GM21515 (cell line): Measurements from ENCODE around the gene RAB3B.
"Not testable (repeated sequence)": the region's sequence is repeated elsewhere in the genome, so short reads cannot be mapped to it uniquely, and the experiment has no call there.

Experiments
- ATAC-seq: cut with Tn5 transposase; IDR thresholded peaks from one replicate; pipeline ENCODE4 v1.9.1; 2021; ENCODE audit not compliant: unreplicated experiment

The RAB3B gene

GRCh38 chr1:51989582-51990477 is 670 bp downstream of the RAB3B start:
- ATAC-seq: no peak

GRCh38 chr1:51988254-51988653 is 2.2 kb downstream of the RAB3B start:
- ATAC-seq: no peak

- ATAC-seq: no peak
Measured at GRCh38 chr1:51986718-51987117, 3.8 kb downstream of the RAB3B start.

DNA sequence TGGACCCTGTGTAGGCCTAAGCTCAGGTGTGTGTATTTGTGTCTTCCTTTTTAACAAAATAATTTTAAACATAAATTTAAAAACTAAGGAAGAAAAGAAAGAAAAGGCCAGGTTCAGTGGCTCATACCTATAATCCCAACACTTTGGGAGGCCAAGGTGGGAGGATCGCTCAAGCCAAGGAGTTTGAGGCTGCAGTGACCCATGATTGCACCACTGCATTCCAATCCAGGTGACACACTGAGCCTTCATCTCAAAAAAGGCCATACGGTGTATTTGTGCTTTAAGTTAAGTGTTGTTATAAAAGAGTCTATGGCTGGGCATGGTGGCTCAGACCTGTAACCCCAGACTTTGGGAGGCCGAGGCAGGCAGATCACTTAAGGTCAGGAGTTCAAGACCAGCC is 8.3 kb downstream of the RAB3B start:
- ATAC-seq: no peak

GRCh38 chr1:51981555-51981954 is 8.9 kb downstream of the RAB3B start:
- no peak for ATAC-seq

DNA sequence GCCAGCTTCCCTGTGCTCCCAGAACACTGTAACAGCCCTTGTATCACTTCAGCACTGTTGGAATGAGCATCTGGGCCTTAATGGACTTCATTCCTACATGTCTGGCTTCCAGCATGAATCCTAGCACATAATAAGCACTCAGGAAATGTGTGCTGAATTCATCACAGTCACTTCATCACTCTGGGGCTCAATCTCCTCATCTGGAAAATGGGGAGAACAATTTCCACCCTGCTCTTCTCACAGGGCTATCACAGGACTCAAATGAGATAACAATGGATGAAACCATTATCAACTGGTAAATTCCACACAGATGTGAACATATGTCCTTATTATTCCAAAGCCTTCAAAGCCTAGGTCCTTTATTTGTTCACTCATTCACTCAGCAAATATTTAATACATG is 12.4 kb downstream of the RAB3B start:
- ATAC-seq: no peak

DNA sequence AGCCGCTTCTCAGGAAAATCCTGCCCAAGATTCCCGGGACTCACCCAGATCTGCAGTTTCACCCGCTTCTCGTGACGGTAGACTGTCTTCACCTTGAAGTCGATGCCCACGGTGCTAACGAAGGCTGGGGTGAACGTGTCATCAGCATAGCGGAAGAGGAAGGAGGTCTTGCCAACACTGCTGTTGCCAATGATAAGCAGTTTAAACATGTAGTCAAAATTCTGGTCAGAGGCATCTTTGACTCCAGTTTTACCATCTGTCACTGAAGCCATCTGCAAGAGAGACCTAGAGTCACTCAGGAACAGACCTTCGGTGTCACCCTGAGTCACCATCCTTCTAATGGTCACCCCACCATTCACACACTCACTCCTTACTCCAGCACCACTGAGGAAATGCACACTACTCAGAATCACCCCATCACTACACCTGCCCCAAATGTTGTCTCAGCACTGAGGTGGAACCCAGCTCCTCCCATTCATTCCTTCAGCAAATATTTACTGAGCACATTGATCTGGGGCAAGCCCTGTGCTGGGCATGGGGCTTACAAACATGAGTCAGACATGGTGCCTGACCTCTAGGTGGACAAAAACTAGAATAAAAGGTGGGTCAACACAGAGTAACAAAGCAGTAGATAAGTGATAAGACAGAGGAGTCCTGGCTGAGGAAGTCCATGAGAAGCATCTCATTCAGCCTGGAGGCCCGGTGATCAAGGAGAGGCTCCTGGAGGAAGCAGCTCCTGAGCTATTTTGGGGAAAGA is 13.5 kb downstream of the RAB3B start:
- ATAC-seq: no peak

DNA sequence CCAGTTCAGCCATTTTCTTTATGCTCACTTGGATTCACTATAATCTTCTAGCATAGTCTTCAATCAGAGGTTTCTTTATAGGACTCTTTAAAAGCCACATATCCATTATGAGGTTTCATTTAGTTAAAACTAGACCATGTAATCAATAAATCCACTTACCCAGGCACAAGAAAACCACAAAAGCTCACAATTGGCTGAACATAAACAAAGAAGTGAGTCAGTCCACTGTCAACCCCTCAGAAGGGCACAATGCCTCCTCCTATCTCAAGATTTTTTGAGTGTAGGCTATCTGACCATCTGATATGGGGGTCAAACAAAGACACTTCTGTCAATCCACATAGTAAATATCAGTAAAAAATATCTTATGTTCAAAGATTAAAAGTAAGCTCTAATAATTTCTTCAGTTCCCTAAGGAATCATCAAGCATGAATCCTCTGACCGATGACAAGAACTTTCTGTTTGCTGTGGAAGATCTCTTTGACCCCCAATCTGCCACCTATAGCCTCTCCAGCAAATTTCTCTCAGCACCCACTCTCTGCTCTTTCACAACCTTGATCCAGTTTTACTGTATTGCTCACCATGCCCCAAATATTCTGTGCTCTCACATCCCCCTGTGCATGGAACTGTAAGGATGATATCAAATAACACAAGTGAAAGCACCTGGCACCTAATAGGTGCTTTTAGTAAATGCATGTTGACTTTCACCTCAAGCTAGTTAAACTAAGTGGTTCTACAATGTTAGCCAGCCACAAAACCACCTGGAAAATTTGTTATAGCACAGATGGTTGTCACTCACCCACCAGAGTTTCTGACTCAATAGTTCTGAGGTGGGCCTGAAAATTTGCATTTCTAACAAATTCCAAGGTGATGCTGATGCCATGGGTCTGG is 16.7 kb downstream of the RAB3B start:
- no peak for ATAC-seq

DNA sequence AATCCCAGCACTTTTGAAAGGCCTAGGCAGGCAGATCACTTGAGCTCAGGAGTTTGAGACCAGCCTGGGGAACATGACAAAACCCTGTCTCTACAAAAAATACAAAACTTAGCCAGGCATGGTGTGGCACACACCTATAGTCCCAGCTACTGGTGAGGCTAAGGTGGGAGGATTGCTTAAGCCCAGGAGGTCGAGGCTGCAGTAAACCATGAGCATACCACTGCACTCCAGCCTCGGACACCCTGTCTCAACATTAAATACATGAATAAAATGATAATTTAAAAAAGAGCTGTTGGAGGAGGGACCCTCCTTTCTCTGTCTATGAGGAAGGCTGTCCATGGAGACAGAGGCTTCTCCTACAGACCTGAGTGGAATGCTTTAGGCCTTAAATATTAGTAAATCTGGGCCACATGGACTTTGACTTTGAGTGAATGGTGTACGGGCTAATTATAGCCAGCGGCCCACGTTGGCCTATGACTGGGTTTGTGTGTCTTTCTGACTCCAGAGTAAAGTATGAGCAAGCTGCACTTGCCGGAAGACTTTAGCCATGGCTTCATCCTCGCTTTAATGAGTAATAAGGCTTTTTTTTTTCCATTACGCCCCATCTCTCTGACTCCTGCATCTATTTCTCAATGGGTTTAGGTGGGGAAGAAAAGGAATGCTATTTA is 21.3 kb downstream of the RAB3B start:
- ATAC-seq: no peak

- no peak for ATAC-seq
Measured at GRCh38 chr1:51968632-51969031, 21.9 kb downstream of the RAB3B start.

DNA sequence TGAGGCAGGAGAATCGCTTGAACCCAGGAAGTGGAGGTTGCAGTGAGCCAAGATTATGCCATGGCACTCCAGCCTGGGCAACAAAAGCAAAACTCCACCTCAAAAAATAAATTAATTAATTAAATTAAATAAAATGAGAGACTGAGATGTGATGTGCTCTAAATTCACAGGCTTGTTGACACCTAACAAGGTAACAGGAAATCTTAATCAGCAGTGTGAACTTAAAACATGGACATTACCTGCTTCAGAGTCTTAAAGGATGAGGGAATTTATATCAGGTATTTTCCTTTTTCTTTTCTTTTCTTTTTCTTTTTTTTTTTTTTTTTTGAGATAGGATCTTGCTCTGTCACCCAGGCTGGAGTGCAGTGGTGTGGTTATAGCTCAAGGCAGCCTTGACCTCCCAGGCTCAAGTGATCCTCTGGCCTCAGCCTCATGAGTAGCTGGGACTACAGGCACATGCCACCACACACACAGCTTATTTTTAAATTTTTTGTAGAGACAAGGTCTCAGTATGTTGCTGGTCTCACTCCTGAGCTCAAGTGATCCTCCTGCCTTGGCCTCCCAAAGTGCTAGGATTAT is 23.2 kb downstream of the RAB3B start:
- not testable (repeated sequence) for ATAC-seq

- no peak for ATAC-seq
Measured at GRCh38 chr1:51966559-51966958, 23.9 kb downstream of the RAB3B start.

DNA sequence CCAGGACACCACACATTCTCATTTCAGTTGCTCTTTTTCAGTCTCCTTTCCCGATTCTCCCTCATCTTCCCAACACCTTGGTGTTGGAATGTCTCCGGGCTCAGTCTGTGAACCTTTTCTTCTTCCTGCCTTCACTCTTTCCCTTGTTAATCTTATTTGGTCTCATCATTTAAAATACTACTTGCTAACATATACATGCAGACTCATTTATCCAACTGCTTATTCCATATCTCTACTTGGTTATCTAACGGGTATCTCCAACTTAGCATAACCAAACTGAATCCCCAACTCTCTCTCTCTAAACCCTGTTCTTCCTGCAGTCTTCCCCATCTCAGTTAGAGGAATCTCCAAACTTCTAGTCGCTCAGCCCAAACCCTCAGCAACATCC is 26.2 kb downstream of the RAB3B start:
- ATAC-seq: no peak

DNA sequence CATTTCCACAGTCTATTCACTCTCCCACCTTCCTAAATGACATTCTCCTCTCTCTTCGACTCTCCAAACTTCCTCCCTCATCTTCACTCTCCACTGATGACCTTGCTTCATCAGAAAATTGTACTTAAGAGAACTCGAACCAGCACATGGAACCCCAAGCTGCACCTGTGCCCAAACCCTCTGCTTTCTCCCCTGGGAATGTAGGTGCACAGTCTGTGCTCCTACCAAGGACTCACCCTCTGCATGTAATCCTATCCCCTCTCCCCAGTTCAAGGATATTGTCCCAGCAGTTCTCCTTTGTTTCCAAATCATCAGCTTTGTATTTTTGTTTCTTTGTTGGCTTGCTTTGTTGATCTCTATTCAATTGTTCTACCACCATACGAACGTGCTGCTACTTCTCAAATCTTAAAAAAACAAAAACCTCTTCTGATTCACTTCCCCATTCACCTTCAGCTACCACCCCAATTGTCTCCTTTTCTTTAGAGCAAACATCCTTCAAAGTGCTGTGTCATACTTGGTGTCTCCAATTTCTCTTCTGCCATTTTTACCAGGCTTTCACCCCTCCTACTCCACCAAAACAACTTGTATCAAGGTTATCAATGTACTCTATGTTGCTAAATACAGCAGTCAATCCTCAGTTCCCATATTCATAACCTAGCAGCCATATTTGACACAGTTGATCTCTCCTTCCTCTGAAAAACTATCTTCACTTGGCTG is 26.8 kb downstream of the RAB3B start:
- ATAC-seq: no peak

DNA sequence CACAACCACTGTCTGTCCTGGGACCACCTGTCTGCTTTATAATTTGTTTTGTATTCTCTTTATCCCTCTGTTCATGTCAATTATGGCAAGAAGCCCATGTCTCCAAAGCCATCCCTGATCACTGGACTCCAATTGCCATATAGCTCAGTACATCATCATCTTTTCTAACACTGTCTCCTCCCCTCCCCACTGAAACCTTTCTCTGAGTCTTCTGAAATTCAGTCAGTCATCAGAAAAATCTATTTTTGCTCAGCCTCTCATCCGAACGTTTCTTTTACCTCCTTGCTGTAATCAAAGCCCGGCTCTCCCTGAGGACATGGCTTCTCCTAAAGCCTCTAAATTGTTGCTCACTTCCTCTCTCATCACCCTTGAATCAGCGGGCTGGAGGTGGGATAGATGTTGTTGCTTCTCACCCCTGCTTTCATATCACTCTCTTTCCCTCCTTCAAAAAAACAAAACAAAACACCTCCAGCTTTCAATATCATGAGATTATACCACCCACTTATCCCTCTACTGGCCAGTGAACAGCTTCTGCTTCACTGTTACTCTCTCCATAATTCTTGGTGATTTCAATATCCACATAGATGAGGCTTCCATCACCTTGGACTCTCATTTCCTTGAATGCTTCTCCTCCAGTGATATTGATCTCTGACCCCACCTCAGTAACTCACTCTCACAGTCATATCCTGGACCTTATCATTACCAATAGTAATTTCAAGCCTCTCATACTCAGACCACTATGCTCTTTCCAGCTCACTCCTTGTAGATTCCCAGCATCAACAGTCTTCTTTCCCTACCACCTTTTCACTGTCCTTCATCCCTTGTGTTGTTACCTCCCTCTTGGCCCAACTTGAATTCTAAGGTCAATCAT is 27.8 kb downstream of the RAB3B start:
- ATAC-seq: no peak

DNA sequence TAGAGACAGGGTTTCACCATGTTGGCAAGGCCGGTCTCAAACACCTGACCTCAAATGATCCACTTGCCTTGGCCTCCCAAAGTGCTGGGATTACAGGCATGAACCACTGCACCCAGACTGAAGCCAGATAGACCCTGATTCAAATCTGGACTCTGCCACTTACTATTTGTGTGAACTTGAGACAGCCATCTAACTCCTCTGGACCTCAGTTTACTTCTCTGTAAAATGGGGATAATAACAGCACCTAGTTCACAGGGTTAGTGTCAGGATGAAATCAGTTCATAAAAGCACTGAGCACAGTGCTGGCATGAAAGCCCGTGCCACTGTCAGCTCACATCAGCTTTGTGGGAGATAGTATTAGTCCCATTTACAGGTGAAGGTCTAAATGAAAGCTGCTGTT is 28.5 kb downstream of the RAB3B start:
- ATAC-seq: no peak

- ATAC-seq: no peak
Measured at GRCh38 chr1:51961231-51961630, 29.3 kb downstream of the RAB3B start.

GRCh38 chr1:51960262-51960661 is 30.2 kb downstream of the RAB3B start:
- no peak for ATAC-seq

GRCh38 chr1:51958824-51959223 is 31.7 kb downstream of the RAB3B start:
- no peak for ATAC-seq
